HUDEP-2 (cell line): ENCODE results near the gene LOXL1.

Experiments
- DNase-seq, 76 experiments: peaks; one replicate each; lab custom pipeline; 2025; ENCODE audit not compliant: unreplicated experiment in 76 of 76; lab: John Stamatoyannopoulos, UW

The LOXL1 gene

GRCh38 chr15:73926219-73927002 is at the start of gene LOXL1:
TSS of gene LOXL1 (plus strand) at chr15:73926462. CDS start at chr15:73926784, 322 bp downstream.
- DNase-seq = no peak

DNA sequence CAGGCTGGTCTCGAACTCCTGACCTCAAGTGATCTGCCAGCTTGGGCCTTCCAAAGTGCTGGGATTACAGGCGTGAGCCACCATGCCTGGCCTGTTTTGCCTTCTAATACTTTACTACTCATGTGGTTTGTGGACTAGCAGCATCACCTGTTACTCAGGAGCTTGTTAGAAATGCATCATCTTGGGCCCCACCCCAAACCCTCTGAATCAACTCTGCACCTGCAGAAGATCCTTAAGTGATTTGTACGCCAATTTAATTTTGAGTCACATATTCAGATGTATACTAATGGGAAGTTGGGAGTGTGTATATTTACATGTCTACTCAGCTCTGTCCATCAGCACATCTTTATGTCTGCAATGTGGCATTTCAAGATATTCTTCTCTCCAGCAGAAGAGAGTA is 46.8 kb upstream of the LOXL1 start:
- DNase-seq = no peak

- no peak for DNase-seq
These were observed 44.5 kb upstream of the LOXL1 start for GRCh38 chr15:73881579-73882320.

- no peak for DNase-seq
These were observed 43.4 kb upstream of the LOXL1 start for GRCh38 chr15:73882761-73883419.

DNA sequence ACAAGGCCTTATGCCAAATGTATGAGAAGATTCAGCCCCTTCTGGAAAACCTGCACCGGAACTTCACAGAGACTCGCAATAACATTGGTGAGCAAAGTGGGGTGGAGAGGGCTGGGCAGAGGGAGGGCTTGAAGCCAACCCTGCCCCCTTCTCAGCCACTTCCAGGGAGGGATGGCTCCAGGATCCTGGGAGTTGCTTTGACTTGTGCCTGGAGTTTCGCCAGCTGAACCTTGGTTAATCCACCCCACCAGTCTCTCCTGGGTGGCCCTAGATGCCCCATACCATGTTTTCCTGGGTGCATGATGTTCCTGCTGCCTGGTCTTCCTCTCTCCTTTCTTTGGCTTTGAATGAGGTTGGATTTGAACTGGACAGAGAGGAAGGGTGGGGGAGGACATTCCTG is 42.1 kb upstream of the LOXL1 start:
- no peak for DNase-seq

DNA sequence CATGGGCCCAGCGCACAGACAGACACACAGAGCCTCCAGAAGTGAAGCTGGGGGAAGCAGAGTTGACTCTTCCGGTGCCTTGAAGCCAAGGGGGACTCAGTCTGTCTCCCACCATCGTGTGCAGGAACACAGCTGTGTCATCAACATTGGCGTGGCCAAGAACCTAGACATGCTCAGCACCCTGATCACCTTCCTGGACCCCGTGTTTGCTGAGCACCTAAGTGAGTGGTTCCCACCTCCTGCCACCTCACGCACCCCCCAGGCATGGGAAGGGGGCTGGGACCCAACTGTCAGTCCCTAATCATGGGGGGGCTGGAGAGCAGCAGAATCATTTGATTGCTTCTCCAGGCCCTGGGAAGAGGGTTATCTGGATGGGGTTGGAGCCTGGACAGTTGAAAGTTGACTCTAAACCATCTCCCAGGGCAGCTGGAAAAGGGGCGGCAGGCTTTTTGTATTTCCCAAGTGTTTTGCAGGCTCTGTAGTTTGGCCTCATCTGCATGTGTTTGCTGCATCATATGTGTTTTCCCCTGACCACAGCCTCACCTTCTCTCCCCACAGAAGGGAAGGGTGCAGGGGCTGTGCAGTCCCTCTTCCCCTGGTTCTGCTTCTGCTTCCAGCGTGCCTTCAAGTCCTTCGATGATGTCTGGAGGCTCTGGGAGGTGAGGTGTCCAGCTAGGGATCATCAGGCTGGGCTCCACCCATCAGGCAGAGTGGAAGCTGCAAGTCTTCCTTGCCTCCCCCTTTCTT is 40.1 kb upstream of the LOXL1 start:
- no peak for DNase-seq

- no peak for DNase-seq
These were observed 39.4 kb upstream of the LOXL1 start for GRCh38 chr15:73886717-73887345.

GRCh38 chr15:73887481-73887880 is 38.8 kb upstream of the LOXL1 start:
- DNase-seq = no peak

DNA sequence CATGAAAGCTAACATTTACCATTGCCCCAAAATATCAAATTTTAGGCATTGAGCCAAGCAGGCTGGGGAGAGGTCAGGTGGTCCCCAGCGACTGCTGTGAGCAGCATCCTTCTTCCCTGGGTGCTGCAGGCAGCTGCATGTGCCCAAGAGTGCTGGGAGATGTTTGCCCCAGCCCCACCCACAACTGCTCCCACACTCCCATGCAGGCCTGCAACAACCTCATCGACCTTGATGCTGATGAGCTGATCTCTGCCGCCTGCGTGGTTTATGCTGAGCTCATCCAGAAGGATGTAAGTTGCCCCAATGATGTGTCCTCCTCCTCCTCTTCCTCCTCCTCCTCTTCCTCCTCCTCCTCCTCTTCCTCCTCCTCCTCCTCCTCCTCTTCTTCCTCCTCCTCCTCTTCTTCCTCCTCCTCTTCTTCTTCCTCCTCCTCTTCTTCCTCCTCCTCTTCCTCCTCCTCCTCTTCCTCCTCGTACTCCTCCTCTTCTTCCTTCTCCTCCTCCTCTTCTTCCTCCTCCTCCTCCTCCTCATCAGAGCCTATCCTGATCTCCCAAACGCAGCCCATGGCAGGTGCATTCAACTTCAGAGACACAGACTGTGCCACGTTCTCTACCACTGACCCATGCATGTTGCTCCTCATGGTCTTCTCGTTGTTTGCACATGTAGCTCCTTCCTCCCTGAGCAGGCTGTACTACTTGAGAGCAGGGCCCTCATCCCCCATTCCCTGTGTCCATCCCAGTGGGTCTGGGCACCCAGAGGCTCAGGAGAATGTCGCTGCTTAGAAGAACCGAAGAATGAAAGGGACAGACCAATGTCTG is 37.8 kb upstream of the LOXL1 start:
- no peak for DNase-seq

- no peak for DNase-seq
These were observed 37.1 kb upstream of the LOXL1 start for GRCh38 chr15:73889053-73889761.

GRCh38 chr15:73889762-73890124 is 36.5 kb upstream of the LOXL1 start:
- no peak for DNase-seq

- DNase-seq = no peak
These were observed 34.6 kb upstream of the LOXL1 start for GRCh38 chr15:73891328-73892315.

- DNase-seq = no peak
These were observed 33.6 kb upstream of the LOXL1 start for GRCh38 chr15:73892446-73893226.

GRCh38 chr15:73894133-73894814 is 32.0 kb upstream of the LOXL1 start:
- no peak for DNase-seq

GRCh38 chr15:73897441-73898261 is 28.6 kb upstream of the LOXL1 start:
- DNase-seq = peak in 54 of 76 experiments; percentile 1 to 71 (median 30)
